HG02840 (cell line): ENCODE measurements around the gene TTBK2.
"Not testable (repeated sequence)": the region's sequence is repeated elsewhere in the genome, so short reads cannot be mapped to it uniquely, and the experiment has no call there.

ENCODE experiments used
- ATAC-seq: cut with Tn5 transposase; IDR thresholded peaks from one replicate; pipeline ENCODE4 v1.9.1; 2021; ENCODE audit warnings: mild to moderate bottlenecking, moderate library complexity, moderate number of reproducible peaks; ENCODE audit not compliant: unreplicated experiment, low FRiP score

The TTBK2 gene

DNA sequence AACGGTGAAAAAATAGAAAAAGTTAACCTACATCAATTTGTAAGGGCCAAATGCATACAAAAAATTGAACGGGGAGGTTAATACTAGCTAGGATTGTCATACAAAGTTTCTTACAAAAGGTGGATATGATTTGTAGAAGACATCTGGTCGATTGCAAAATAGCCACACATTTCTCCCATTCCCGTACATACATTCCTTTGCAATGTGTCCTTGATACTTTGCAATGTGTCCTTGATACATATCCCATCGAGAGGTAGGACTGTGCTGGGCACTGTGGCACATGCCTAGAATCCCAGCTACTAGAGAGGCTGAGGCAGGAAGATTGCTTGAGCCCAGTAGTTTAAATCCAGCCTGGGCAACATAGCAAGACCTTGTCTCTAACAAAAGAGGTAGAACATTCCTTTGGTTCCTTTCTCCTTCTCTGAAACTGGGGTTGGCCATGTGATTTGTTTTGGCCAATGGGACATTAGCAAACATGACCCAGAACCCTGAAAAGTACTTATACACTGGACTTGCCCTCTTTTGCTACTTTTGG, 9.5 kb downstream of the TTBK2 start:
- ATAC-seq: no peak

DNA sequence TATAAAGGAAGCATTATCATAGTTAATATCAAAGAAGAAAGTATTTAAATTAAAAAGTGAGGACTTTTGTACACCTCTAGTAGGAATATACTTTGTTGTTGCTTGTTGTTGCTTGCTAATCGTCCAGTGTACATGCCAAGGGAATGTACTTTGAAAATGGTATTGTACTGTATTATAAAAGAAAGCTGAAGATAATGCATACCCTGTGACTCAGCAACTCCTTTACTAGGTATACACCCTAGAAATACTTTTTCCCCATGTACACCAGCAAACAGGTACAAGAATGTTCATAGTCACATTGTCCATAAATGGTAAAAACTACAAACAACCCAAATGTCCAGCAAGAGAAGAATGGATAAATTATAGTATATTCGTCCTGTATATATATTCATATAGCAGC, 12.0 kb downstream of the TTBK2 start:
- no peak for ATAC-seq

GRCh38 chr15:42903388-42904324, 16.9 kb downstream of the TTBK2 start:
- no peak for ATAC-seq

GRCh38 chr15:42893911-42894310, 26.7 kb downstream of the TTBK2 start:
- ATAC-seq: not testable (repeated sequence)

- no peak for ATAC-seq
These were observed 29.0 kb downstream of the TTBK2 start for GRCh38 chr15:42891569-42891968.

DNA sequence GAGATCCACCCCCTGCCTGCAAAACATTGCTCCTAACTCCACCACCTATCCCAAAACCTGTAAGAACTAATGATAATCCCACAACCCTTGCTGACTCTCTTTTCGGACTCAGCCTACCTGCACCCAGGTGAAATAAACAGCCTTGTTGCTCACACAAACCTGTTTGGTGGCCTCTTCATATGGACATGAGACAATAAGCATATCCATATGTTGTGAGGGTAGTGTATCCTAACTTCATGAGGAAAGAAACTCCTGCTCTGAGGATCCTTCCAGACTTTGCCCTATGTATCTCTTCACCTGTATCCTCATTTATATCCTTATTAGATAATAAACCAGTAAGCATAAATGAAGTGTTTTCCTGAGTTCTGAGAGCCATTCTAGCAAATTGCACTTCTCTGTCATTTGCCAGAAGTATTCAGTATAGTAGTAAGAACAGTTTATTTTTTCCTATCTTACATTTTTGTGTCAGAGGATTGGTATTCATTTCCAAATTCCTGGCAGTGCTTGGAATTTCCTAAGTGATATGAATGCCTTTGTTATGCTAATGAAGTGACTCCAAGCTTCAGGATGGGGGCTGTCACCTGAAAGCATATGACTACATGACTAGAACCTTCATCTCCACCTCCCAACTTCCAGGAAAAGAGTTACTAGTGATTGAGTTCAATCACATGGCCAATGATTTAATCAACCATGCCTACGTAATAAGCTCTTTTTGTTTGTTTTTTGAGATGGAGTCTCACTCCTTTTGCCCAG, 30.2 kb downstream of the TTBK2 start:
- no peak for ATAC-seq

- ATAC-seq: not testable (repeated sequence)
These were observed 33.2 kb downstream of the TTBK2 start for GRCh38 chr15:42887384-42887783.

DNA sequence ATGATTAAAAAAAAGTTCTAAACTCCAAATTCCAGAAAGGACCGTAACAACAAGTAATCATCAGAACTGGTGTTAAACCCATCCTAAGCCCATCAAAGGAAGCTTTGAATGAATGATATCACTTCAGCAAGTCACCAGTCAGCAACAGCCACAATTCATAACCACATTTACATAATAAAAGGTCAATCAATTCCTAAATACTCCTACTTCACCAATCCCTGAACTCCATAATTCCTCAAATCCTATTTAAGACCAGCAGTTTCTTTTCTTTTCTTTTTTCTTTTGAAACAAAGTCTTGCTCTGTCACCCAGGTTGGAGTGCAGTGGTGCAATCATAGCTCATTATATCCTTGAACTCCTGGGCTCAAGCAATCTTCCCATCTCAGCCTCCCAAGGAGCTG, 40.5 kb downstream of the TTBK2 start:
- no peak for ATAC-seq

- no peak for ATAC-seq
These were observed 41.1 kb downstream of the TTBK2 start for GRCh38 chr15:42879443-42879842.

DNA sequence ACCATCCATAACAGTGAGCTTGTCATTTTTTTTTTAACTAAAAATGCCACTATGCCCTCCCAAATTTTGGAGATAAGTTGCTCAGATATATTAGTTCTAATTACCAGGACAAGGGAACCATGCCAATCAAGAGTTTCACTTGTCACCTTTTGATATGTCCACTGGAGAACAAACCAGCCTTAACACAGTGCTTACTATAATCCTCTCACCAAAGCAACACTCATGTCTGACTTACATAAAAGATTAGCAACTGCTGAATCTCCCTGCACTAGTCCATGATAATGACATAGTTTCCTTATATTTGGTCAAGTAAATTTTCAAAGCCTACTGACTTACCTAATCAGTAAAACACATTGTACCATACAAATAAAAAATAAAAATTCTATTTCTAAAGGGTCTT, 44.4 kb downstream of the TTBK2 start:
- no peak for ATAC-seq

DNA sequence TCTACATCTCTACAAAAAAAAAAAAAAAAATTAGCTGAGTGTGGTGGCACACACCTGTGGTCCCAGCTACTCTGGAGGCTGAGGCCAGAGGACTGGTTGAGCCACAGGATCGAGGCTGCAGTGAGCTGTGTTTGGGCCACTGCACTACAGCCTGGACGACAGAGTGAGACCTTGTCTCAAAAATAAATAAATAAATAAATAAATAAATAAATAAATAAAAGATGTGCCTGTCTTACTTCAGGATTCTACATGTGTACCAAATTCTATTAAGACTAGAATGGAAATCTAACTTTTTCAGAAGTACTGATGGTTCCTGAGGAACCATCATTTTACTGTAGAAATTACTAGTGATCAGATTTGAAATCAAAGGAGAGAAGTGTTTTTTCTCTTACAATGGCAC, 51.9 kb downstream of the TTBK2 start:
- no peak for ATAC-seq

- ATAC-seq: no peak
These were observed 56.9 kb downstream of the TTBK2 start for GRCh38 chr15:42863572-42864239.

GRCh38 chr15:42858999-42859789, 61.4 kb downstream of the TTBK2 start:
- ATAC-seq: no peak

DNA sequence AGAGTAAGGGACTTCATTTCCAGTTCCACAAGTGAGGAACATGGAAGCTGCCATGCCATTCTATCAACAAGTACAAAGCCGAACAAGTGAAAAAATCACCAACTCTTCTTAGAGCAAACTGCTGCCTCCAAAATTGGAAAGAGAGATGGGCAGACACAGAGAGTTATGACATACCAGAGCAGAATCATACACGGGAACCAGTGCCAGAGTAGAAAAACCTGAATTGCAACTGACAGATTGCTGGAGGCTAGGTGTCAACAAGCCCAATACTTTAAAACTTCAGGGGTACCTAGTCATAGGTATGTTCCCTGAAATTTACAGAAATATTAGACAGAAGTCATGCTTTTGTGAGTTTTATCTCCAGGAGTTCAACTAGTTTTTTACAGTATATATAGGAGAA, 62.0 kb downstream of the TTBK2 start:
- no peak for ATAC-seq

DNA sequence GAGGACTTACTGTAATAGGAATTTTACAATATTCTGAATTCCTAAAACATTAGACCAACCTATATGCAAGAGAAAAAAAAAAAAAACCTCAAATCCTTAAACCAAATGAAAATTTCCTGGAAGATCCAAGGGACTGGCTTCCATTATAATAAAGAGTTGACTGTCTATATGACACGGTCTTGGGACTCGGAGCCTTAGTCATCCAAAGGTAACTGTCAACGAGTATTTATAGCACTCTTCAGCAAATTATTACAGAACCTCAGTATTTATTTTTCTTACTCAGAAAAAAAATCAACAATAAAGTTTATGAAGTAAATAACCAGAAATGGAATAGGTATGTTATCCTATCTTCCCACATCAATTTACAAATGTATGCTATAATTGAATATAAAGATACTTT, 66.0 kb downstream of the TTBK2 start:
- ATAC-seq: no peak

DNA sequence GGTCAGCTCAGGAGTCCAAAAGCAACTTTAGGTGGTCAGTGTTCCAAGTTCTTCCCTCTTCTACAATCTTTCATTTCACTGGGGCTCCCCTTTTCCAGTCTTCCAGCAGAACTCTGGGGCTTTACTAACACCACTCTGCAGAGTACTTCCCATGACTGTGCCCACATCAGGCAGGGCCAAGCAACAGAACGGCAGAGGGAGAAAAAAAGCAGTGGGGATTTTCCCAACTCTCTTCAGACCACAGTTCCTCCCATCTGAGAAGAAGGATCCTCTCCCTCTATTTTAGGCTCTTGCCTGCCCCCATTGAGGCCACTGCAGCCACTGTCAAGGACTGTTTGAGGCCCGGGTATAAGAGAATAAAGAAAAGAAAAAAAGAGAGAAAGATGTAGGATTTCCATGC, 70.7 kb downstream of the TTBK2 start:
- ATAC-seq: no peak

GRCh38 chr15:42848846-42849245, 71.7 kb downstream of the TTBK2 start:
- ATAC-seq: no peak

GRCh38 chr15:42846647-42847046, 73.9 kb downstream of the TTBK2 start:
- no peak for ATAC-seq

- ATAC-seq: no peak
These were observed 75.0 kb downstream of the TTBK2 start for GRCh38 chr15:42845581-42845980.

- no peak for ATAC-seq
These were observed 76.9 kb downstream of the TTBK2 start for GRCh38 chr15:42843699-42844098.
